Activated CD8-positive, alpha-beta memory T cell treated with anti-CD3 and anti-CD28 coated beads for 36 hours (primary cell): ENCODE results near the gene EPHB1. TPM values are rescaled to one million over a fixed set of nuclear protein-coding genes. Genes with fewer than 3 reads are reported as not detected.
"Not testable (repeated sequence)": the region's sequence is repeated elsewhere in the genome, so short reads cannot be mapped to it uniquely, and the experiment has no call there.

ENCODE experiments used
- CTCF ChIA-PET: fragments of 350-600 bp; sonication (Branson Sonifier 250); formaldehyde crosslinking; loops from one replicate; lab custom pipeline; 2021; ENCODE audit warnings: antibody characterized with exemption; lab: Charles Lee
- POLR2A ChIA-PET: fragments of 350-600 bp; sonication (Branson Sonifier 250); formaldehyde crosslinking; loops from one replicate; lab custom pipeline; 2021; ENCODE audit warnings: antibody characterized with exemption; lab: Charles Lee
- total RNA-seq, 2 experiments: library from RNA; stranded (reverse); gene quantifications; one replicate each; pipeline ENCODE4 v1.2.3, GENCODE V29; 2021

The EPHB1 gene
- total RNA-seq, 2 experiments from 2014 or later = not detected

DNA sequence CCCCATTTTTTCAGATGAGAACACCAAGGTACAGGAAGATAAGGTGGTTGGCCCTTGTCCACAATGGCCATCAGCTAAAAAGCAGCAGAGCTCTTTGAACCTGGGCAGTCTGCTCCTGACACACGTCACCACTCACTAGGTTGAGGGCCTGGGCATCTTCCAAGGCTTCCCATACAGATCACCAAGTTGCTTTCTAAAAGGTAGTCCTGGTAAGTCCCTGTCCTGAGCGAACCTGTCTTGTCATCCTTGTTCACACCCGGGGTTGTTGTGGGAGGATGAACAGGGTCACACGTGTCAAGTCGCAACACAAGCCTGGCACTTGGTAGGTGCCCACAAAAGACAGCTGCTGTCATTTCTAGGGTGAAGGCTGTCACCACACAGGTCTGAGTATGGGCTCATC lies 260.4 kb downstream of the EPHB1 start:
- POLR2A ChIA-PET = no interaction called here
- CTCF ChIA-PET = no interaction called here

DNA sequence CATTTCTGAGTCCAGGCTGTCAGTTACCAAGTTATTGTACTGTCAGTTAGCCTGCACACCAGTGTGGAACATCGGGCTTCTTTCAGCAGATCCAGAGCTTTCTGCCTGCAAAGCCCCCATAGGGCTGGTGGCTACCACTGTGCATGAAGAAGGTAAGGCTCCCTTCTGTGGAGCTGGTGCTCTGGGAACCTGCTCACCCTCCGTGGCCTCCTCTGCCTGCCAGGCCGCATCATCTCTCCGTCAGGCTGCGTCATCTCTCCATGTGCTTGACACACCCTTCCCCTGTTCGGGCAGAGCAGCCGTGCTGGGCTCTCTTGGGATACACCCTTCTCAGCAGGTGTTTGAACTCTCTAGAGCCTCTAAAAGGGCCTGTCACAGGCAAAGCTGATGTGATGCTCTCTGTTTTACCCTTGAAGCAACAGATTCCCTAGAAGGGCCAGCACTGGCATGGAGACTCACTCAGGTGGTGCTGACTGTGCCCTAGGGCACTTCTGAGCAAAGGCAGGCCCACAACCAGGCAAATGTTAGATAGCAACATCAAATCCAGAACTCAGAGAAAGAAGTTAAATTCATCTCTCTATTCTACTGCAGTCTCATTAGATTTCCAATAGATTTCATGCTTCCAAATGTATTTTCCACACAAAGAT lies 261.1 kb downstream of the EPHB1 start:
- ChIA-PET CTCF (no interaction called here), POLR2A (no interaction called here)

GRCh38 chr3:135056733-135057310 lies 261.8 kb downstream of the EPHB1 start:
- ChIA-PET CTCF (no interaction called here), POLR2A (no interaction called here)

GRCh38 chr3:135057996-135058395 lies 262.9 kb downstream of the EPHB1 start:
- POLR2A ChIA-PET = no interaction called here
- CTCF ChIA-PET = no interaction called here

- POLR2A ChIA-PET = no interaction called here
- CTCF ChIA-PET = no interaction called here
These were observed 264.5 kb downstream of the EPHB1 start for GRCh38 chr3:135059580-135059979.

DNA sequence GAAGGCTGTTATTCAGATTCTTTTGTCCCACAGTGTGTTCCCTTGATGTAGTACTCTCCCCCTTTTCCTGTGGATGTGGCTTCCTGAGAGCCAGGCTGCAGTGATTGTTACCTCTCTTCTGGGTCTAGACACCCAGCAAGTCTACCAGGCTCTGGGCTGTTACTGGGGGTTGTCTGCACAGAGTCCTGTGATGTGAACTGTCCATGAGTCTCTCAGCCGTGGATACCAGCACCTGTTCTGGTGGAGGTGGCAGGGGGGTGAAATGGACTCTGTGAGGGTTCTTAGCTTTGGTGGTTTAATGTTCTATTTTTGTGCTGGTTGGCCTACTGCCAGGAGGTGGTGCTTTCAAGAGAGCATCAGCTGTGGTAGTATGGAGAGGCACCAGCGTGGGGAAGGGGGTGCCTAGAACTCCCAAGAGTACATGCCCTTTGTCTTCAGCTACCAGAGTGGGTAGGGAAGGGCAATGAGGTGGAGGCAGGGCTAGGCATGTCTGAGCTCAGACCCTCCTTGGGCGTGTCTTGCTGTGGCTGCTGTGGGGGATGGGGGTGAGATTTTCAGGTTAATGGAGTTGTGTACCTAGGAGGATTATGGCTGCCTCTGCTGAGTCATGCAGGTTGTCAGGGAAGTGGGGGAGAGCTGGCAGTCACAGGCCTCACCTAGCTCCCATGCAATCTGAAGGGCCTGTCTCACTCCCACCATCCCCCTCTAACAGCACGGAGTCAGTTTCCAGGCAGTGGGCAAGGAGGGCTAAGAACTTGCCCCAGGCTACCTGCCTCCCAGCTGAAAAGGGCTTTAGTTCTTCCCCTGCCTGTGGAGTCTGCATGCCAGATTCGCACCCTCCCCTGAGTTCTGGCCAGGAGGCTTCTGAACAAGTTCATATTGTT lies 272.0 kb downstream of the EPHB1 start:
- CTCF ChIA-PET = not testable (repeated sequence)

GRCh38 chr3:135068011-135068410 lies 273.0 kb downstream of the EPHB1 start:
- CTCF ChIA-PET = no interaction called here
- POLR2A ChIA-PET = no interaction called here

More for the DNA sequence above, 272.0 kb downstream of the EPHB1 start:
- POLR2A ChIA-PET = not testable (repeated sequence)

- ChIA-PET POLR2A (no interaction called here), CTCF (no interaction called here)
These were observed 274.3 kb downstream of the EPHB1 start for GRCh38 chr3:135069406-135069805.

DNA sequence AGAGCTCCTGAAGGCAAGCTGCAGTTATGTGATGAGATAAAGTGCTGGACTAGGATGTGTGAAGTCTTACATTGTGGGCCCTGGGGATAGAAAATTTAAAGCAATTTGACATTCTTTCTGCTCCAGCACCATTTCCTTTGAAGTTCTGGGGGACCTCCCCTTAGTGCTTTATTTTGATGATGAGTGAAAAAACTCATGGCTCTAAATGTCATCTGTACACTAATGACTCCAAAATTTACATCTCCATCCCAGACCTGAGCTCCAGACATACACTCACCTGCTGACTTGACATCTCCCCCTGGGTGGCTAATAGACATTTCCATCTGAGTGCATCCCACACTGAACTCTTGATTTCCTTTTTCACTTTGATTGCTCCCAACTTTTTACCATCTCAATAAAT lies 276.4 kb downstream of the EPHB1 start:
- ChIA-PET POLR2A (no interaction called here), CTCF (no interaction called here)

DNA sequence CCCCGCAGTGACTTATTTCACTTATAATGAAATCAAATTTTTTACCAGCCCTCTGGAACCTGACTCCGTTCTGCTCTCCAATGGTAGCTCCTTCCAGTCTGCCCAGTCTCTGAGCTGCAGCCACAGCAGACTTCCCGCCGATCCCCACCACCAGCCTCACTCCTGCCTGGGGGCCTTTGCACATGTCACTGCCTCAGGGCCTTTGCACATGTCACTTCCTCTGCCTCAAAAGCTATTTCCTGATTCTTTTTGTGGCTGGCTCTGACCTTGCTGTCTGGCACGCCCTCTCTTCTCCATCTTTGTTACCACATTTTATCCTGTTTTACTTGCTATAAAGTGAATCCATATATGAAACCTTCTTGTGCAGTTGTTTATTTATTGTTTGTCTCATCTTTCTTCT lies 277.4 kb downstream of the EPHB1 start:
- POLR2A ChIA-PET = interaction anchor here (0.6 kb wide), 1 partner anchor 290 kb away, joined by 3 read pairs; no protein-coding TSS in a partner anchor
- CTCF ChIA-PET = no interaction called here

DNA sequence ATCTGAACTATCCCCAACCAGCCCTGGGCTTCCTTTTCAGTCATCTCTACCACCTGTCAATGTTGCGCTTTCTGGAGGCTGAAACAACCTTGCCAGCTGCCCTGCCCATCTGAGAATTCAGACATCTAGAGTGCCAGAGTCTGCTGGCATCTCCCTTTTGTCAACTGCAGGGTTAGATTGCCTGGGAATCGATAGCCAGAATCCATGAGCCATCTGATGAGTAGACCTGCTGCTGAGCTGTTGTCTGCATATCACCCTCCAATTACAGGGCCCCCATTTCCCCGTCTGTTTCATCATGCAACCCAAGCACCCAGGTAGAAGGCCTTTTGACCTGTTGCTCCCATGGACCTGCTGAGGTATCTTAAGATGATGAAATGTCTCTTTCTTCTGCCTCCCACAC lies 280.1 kb downstream of the EPHB1 start:
- ChIA-PET POLR2A (no interaction called here), CTCF (no interaction called here)

DNA sequence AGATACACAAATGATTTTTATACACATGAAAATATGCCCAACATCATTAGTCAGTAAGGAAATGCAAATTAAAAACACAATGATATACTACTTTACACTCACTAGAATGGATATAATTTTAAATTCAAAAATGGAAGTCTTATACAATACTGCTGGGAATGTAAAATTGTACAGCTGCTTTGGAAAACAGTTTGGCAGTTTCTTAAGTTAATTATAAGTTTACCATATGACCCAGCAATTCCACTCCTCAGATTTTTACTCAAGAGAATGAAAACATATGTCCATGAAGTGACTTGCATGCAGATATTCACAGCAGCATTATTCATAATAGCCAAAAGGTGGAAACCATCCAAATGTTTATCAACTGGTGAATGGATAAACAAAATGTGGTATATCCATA lies 281.3 kb downstream of the EPHB1 start:
- CTCF ChIA-PET = no interaction called here
- POLR2A ChIA-PET = no interaction called here

- ChIA-PET CTCF (no interaction called here), POLR2A (no interaction called here)
These were observed 282.1 kb downstream of the EPHB1 start for GRCh38 chr3:135077186-135077585.

DNA sequence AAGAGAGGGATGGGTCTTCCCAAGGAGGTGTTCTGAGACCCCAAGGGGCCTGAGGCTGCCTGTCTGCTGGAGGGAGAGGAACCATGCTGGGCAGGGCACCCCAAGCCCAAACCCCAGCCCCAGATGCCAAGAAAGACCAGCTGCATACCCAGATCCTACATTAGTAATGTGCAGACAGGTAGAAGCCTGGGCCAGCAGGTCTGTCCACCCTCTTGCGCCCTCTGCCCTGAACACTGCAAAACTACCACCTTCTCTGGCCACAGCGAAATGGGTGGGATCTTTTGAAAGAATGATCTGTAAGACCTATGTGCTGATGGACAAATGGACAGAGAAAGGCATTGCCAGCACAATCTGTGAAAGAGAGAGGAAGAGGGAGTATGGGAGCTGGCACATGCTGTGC lies 283.2 kb downstream of the EPHB1 start:
- ChIA-PET POLR2A (no interaction called here), CTCF (no interaction called here)

- POLR2A ChIA-PET = no interaction called here
- CTCF ChIA-PET = no interaction called here
These were observed 284.0 kb downstream of the EPHB1 start for GRCh38 chr3:135079095-135079494.

GRCh38 chr3:135081451-135081850 lies 286.4 kb downstream of the EPHB1 start:
- CTCF ChIA-PET = no interaction called here
- POLR2A ChIA-PET = no interaction called here

GRCh38 chr3:135081856-135082434 lies 286.9 kb downstream of the EPHB1 start:
- CTCF ChIA-PET = no interaction called here
- POLR2A ChIA-PET = no interaction called here

GRCh38 chr3:135082706-135083105 lies 287.6 kb downstream of the EPHB1 start:
- POLR2A ChIA-PET = no interaction called here
- CTCF ChIA-PET = no interaction called here

GRCh38 chr3:135083179-135083578 lies 288.1 kb downstream of the EPHB1 start:
- CTCF ChIA-PET = no interaction called here
- POLR2A ChIA-PET = no interaction called here

- ChIA-PET POLR2A (no interaction called here), CTCF (no interaction called here)
These were observed 288.7 kb downstream of the EPHB1 start for GRCh38 chr3:135083756-135084155.
